Esophagus muscularis mucosa (tissue), 4 donors: Measurements from ENCODE around the gene PIN1.

Experiments used
- EP300 ChIP-seq: sonication (generic); formaldehyde crosslinking; IDR thresholded peaks from one replicate; pipeline ENCODE4 v1.6.1; 2017; ENCODE audit warnings: antibody characterized with exemption
- POLR2A ChIP-seq: fragments of 450-650 bp; IDR thresholded peaks from one replicate; pipeline ENCODE4 v1.6.1; 2017; ENCODE audit warnings: antibody characterized with exemption, moderate library complexity, mild to moderate bottlenecking, low read depth
- TF ChIP-seq, protein P1 (sequence below), 3 experiments: fragments of 200-600 bp in 2 of 3; fragments of 450-650 bp in 1 of 3; sonication (generic) in 2 of 3; IDR thresholded peaks; one replicate each; pipeline ENCODE4 v1.5.1; 2017 to 2019; ENCODE audit warnings: antibody characterized with exemption in 3 of 3, mild to moderate bottlenecking in 2 of 3, moderate library complexity in 1 of 3

GRCh38 chr19:9863759-9864158 lies 28.6 kb downstream of the PIN1 start:
- TF ChIP-seq POLR2A = no peak
- TF ChIP-seq, protein P1, sequence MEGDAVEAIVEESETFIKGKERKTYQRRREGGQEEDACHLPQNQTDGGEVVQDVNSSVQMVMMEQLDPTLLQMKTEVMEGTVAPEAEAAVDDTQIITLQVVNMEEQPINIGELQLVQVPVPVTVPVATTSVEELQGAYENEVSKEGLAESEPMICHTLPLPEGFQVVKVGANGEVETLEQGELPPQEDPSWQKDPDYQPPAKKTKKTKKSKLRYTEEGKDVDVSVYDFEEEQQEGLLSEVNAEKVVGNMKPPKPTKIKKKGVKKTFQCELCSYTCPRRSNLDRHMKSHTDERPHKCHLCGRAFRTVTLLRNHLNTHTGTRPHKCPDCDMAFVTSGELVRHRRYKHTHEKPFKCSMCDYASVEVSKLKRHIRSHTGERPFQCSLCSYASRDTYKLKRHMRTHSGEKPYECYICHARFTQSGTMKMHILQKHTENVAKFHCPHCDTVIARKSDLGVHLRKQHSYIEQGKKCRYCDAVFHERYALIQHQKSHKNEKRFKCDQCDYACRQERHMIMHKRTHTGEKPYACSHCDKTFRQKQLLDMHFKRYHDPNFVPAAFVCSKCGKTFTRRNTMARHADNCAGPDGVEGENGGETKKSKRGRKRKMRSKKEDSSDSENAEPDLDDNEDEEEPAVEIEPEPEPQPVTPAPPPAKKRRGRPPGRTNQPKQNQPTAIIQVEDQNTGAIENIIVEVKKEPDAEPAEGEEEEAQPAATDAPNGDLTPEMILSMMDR (IDR thresholded peaks at IDR 0.05) = no peak
- TF ChIP-seq EP300 = no peak
